OCI-LY1 (cell line): ENCODE data around the gene PTPRR.

Experiments used
- EZH2 ChIP-seq: fragments of 200-600 bp; sonication (generic), shearing (Covaris generic); IDR thresholded peaks from 2 replicates; pipeline ENCODE4 v1.8.0; 2017; ENCODE audit warnings: borderline replicate concordance, mixed run types, mild to moderate bottlenecking, antibody characterized with exemption, low read length, moderate library complexity, mixed read lengths
- TF ChIP-seq, protein P1 (sequence below): fragments of 200-600 bp; sonication (generic), shearing (Covaris generic); IDR thresholded peaks from 2 replicates; pipeline ENCODE4 v1.5.1; 2017; ENCODE audit warnings: mild to moderate bottlenecking, antibody characterized with exemption, low read length, moderate library complexity, mixed read lengths

DNA sequence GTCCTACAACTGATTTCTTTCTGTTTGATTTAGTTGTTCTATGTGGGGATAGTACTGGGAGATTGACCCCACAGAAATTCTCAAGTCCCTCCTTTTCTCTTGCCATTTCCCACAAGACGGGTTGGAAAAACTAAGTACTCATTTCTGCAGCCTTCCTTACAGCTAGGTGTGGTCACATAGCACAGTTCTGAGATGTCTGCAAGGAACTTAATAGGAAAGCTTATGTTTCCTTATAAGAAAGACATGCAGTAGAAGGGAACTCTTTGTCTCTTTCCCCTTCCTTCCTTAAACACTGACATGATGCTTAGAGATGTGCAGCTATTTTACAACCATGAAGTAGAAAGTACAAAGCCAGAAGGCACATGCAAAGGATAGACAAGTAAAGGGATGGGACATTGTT lies 113.7 kb downstream of the PTPRR start:
- TF ChIP-seq, protein P1, sequence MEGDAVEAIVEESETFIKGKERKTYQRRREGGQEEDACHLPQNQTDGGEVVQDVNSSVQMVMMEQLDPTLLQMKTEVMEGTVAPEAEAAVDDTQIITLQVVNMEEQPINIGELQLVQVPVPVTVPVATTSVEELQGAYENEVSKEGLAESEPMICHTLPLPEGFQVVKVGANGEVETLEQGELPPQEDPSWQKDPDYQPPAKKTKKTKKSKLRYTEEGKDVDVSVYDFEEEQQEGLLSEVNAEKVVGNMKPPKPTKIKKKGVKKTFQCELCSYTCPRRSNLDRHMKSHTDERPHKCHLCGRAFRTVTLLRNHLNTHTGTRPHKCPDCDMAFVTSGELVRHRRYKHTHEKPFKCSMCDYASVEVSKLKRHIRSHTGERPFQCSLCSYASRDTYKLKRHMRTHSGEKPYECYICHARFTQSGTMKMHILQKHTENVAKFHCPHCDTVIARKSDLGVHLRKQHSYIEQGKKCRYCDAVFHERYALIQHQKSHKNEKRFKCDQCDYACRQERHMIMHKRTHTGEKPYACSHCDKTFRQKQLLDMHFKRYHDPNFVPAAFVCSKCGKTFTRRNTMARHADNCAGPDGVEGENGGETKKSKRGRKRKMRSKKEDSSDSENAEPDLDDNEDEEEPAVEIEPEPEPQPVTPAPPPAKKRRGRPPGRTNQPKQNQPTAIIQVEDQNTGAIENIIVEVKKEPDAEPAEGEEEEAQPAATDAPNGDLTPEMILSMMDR = no peak
- no peak for TF ChIP-seq EZH2
